BE2C (cell line): ENCODE data around the gene MIPEP.

Experiments used
- DNase-seq: peaks from one replicate; pipeline ENCODE4 v3.0.0-alpha.2; 2020
- H3K27me3 ChIP-seq: fragments of 250-450 bp; sonication (Bioruptor Pico); 2 replicates; pipeline ENCODE4 v1.5.1; 2020; ENCODE audit warnings: mild to moderate bottlenecking
- H3K36me3 ChIP-seq: fragments of 250-450 bp; sonication (Bioruptor Pico); 2 replicates; pipeline ENCODE4 v1.5.1; 2020; ENCODE audit warnings: mild to moderate bottlenecking
- H3K4me1 ChIP-seq: fragments of 250-450 bp; sonication (Bioruptor Pico); 2 replicates; pipeline ENCODE4 v1.5.1; 2020
- H3K4me3 ChIP-seq: 2 replicates; pipeline ENCODE4 v1.5.1; 2011; ENCODE audit warnings: low read depth, low read length
- H3K9me3 ChIP-seq: fragments of 250-450 bp; sonication (Bioruptor Pico); 2 replicates; pipeline ENCODE4 v1.5.1; 2020
- TF ChIP-seq, protein P1 (sequence below): IDR thresholded peaks from 2 replicates; pipeline ENCODE4 v1.5.1; 2012; ENCODE audit warnings: mild to moderate bottlenecking, low read depth, low read length

MIPEP gene

DNA sequence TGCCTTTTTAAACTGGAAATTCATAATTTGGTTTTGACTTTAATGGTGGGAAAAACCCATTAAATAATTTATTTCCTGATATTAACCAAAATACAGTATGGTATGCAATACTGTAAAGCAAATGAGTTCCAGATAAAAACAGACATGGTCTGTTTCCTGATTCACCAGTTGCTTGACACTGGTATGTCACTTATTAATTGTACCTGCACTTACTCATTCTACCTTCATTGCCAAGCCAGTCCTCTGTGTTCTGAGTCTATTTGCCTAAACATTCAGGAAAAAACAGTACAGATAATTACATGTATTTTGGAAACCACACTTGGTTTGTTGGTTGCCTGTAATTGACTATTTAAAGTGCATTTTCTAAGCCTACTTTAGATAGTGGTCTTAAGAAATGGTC lies 159.7 kb downstream of the MIPEP start:
- H3K4me3 ChIP-seq: no peak overlapping the region
- no peaks in the 10 kb centered on the region for H3K36me3 ChIP-seq
- DNase-seq: no peak
- H3K9me3 ChIP-seq: no peaks in the 10 kb centered on the region
- TF ChIP-seq, protein P1, sequence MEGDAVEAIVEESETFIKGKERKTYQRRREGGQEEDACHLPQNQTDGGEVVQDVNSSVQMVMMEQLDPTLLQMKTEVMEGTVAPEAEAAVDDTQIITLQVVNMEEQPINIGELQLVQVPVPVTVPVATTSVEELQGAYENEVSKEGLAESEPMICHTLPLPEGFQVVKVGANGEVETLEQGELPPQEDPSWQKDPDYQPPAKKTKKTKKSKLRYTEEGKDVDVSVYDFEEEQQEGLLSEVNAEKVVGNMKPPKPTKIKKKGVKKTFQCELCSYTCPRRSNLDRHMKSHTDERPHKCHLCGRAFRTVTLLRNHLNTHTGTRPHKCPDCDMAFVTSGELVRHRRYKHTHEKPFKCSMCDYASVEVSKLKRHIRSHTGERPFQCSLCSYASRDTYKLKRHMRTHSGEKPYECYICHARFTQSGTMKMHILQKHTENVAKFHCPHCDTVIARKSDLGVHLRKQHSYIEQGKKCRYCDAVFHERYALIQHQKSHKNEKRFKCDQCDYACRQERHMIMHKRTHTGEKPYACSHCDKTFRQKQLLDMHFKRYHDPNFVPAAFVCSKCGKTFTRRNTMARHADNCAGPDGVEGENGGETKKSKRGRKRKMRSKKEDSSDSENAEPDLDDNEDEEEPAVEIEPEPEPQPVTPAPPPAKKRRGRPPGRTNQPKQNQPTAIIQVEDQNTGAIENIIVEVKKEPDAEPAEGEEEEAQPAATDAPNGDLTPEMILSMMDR: no peak
- H3K4me1 ChIP-seq: no peaks in the 10 kb centered on the region
- no peaks in the 10 kb centered on the region for H3K27me3 ChIP-seq

DNA sequence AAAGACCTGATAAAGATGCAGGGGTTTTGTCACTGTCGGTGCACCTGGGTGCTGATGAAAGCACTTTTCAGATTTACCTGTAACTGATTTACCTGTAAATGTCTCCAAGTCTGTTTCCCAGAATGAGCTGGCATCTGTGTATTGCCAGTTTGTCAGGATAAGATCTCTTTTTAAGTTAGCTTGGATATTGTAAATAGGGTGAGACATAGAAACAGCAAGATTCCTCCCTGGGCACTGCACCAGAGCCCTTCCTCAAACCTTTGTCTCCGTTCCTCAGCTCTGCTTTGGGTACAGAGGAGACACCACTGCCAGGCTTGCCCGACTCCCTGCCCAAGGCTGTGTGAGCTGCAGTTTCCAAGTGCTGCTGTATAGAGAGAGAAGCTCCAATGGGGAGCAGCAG lies 160.4 kb downstream of the MIPEP start:
- TF ChIP-seq, protein P1: no peak
- no peak for DNase-seq
- H3K9me3 ChIP-seq: no peaks in the 10 kb centered on the region
- H3K4me3 ChIP-seq: no peak overlapping the region
- no peaks in the 10 kb centered on the region for H3K4me1 ChIP-seq
- no peaks in the 10 kb centered on the region for H3K27me3 ChIP-seq
- no peaks in the 10 kb centered on the region for H3K36me3 ChIP-seq

DNA sequence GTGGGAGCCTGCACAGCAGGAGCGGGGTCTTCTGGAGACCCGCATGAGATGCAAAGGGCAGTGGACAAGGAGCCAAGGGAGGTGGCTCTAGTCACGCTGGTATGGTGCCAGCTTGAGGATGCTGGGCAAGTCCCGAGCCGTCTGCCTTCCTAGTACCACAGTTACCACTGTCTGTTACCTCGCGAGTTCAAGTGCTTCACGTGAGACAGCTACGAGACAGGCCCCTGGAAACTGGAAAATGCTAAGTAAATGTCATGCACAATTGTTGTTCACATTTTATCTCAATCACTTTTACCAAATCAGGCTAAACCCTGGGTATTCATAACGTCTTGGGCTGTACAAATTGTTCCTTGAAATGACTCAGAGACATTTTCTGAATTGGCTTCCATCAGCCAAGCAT lies 163.3 kb downstream of the MIPEP start:
- DNase-seq: no peak
- TF ChIP-seq, protein P1: no peak

GRCh38 chr13:23724196-23724970 lies 164.8 kb downstream of the MIPEP start:
- H3K27me3 ChIP-seq: no peaks in the 10 kb centered on the region
- TF ChIP-seq, protein P1: no peak
- no peaks in the 10 kb centered on the region for H3K36me3 ChIP-seq
- no peak overlapping the region for H3K4me3 ChIP-seq
- DNase-seq: peak; percentile 55
- H3K4me1 ChIP-seq: peaks cover 4% of the 10 kb centered on the region; the same call in 1 of the 2 replicates
- H3K9me3 ChIP-seq: no peaks in the 10 kb centered on the region

More for the DNA sequence above, 163.3 kb downstream of the MIPEP start:
- Histone ChIP-seq H3K27me3 (no peaks in the 10 kb centered on the region), H3K4me3 (no peak overlapping the region), H3K4me1 (peaks cover 4% of the 10 kb centered on the region; the same call in 1 of the 2 replicates), H3K36me3 (no peaks in the 10 kb centered on the region), H3K9me3 (no peaks in the 10 kb centered on the region)

- no peak for DNase-seq
- TF ChIP-seq, protein P1: no peak
These were observed 165.7 kb downstream of the MIPEP start for GRCh38 chr13:23723471-23723870.

GRCh38 chr13:23722726-23723453 lies 166.3 kb downstream of the MIPEP start:
- Histone ChIP-seq H3K36me3 (no peaks in the 10 kb centered on the region), H3K27me3 (no peaks in the 10 kb centered on the region), H3K9me3 (no peaks in the 10 kb centered on the region), H3K4me3 (no peak overlapping the region), H3K4me1 (peaks cover 4% of the 10 kb centered on the region; the same call in 1 of the 2 replicates)
- TF ChIP-seq, protein P1: no peak
- DNase-seq: no peak

More at GRCh38 chr13:23723471-23723870, 165.7 kb downstream of the MIPEP start:
- H3K27me3 ChIP-seq: no peaks in the 10 kb centered on the region
- peaks cover 4% of the 10 kb centered on the region; the same call in 1 of the 2 replicates for H3K4me1 ChIP-seq
- H3K4me3 ChIP-seq: no peak overlapping the region
- H3K36me3 ChIP-seq: no peaks in the 10 kb centered on the region
- H3K9me3 ChIP-seq: no peaks in the 10 kb centered on the region
